GM21786 (cell line): ENCODE data around the gene BTBD6.
"Not testable (repeated sequence)": the region's sequence is repeated elsewhere in the genome, so short reads cannot be mapped to it uniquely, and the experiment has no call there.

Experiments
- ATAC-seq: cut with Tn5 transposase; IDR thresholded peaks from one replicate; pipeline ENCODE4 v1.9.1; 2021; ENCODE audit not compliant: unreplicated experiment

BTBD6 gene

GRCh38 chr14:105268736-105269354, 20.5 kb downstream of the BTBD6 start:
- ATAC-seq = no peak

DNA sequence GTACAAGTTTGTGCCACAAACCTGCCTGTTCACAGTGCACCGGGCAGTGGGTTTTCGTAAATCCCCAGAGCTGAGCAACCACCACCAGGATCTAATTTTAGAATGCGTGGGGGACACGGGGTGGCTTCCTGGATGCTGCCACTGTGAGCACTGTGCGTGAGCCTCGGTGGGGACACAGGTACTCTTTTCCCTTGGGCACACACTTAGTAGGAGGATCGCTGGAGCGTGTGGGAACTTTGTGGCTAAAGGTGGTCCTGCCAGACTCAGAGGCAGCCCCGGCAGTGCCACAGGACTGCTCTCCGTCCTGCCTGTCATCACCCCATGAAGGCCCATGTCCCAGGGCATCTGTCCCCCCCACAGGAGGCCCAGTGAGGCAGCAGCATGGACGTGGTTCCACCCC, 21.1 kb downstream of the BTBD6 start:
- ATAC-seq = no peak

DNA sequence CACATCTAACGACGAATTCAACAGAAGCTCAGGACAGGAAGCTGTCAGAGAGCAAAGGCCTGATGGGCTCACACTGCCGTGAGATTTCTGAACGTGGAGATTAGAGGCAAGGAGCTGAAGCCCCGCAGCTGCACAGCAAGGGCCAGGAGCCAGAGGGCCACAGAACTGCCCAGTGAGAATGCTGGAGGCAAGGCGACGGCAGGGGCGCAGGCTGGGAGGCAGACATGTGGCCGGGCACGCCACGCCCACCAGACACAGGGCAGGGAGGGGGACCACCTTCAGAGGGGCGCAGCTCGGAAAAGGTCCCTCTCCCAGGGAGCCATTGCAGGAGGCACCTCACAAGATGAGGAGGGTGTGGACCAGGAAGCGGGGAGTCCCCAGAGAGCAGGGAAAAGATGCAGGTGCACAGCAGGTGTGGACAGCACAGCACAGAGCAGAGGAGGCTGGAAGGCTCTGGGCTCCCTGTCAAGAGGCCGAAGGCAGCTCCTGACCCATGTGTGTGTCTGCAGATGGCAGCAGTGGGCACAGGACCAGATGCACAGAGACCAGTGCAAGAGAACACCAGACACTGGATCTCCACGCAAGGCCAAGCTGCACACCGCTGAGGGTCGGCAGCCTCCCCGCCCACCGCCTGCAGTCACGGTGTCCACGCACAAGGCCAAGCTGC, 23.0 kb downstream of the BTBD6 start:
- ATAC-seq = no peak

- ATAC-seq = no peak
Measured at GRCh38 chr14:105272623-105273022, 24.3 kb downstream of the BTBD6 start.

- no peak for ATAC-seq
Measured at GRCh38 chr14:105273062-105273461, 24.7 kb downstream of the BTBD6 start.

GRCh38 chr14:105274637-105275036, 26.3 kb downstream of the BTBD6 start:
- ATAC-seq = no peak

- no peak for ATAC-seq
Measured at GRCh38 chr14:105275267-105275946, 27.1 kb downstream of the BTBD6 start.

- not testable (repeated sequence) for ATAC-seq
Measured at GRCh38 chr14:105277448-105277847, 29.1 kb downstream of the BTBD6 start.

GRCh38 chr14:105279642-105280361, 31.5 kb downstream of the BTBD6 start:
- no peak for ATAC-seq

DNA sequence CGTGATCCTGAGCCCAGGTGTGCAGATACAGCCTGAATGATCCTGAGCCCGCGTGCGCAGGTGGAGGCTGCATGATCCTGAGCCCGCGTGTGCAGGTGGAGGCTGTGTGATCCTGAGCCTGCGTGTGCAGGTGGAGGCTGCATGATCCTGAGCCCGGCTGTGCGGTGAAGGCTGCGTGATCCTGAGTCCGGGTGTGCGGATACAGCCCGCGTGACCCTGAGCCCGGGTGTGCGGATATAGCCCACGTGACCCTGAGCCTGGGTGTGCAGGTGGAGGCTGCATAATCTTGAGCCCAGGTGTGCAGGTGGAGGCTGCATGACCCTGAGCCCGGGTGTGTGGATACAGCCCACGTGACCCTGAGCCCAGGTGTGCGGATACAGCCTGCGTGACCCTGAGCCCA, 32.2 kb downstream of the BTBD6 start:
- no peak for ATAC-seq

DNA sequence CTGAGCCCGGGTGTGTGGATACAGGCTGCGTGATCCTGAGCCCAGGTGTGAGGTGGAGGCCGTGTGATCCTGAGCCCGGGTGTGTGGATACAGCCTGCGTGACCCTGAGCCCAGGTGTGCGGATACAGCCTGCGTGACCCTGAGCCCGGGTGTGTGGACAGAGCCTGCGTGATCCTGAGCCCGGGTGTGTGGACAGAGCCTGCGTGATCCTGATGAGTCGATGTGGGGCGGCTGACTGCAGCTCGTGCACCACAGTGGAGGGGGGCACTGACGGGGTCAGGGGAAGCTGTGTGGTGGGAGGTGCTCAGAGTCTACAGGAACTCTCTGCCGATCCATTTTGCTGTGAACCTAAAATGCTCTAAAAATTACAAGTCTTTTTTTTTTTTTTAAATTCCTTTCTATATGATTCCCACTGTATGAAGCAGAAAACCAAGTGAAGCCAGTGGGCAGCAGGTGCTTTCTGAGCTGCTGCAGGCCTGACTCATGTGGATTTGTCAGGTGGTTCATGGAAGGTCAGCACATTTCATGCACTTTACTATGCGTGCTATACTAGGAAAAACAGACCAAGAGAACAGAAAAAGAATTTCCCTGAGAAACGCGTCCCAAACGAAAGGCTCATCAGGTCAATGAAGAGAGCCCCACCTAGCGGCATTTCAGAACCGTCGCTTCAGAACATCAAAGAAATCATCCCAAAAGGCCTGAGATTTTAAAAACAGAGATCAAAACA, 33.2 kb downstream of the BTBD6 start:
- no peak for ATAC-seq

DNA sequence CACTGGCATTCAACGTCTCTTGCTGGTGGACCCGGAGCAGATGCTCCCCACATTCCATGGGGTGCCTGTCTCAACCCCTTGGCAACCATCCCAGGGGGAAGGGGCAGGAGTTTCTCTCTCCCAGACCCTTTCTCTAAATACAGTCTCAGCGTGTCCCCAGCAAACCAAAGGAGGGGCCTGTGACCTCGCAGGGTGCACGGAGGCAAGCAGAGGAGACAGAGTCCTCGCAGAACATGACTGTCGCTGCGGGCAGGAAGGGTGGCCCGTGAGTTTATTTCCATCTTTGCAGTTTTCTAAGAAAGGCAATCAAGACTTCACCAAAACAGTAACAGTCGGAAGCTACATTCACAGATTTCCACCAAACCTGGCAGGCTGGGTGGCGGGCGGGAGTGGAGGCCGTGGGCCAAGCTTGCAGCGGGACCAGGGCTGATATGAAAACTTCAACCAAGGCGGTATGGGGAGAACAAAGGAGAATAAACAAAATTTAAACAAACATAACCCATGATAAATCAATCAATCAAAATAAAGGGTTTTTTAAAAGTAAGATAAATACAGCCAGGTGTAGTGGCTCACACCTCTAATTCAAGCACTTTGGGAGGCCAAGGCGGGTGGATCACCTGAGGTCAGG, 33.9 kb downstream of the BTBD6 start:
- no peak for ATAC-seq

DNA sequence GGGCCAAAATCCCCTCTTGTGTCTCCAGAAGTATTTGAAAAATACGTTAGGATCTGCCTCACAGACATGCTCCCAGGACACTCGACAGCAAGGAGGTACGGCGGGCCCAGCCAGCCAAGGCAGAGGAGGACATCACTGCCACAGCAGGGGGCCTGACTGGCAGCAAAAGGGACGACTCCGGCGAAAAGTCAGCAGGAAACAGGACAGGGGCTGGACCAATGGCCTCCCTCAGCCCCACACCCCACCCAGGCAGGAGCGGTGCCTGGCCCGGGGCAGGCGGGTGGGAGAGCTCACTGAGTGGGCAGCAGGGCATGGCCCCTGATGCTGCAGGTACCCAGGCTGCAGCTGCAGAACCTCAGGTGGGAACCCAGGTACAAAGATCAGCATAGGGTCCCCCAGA, 34.7 kb downstream of the BTBD6 start:
- ATAC-seq = no peak

DNA sequence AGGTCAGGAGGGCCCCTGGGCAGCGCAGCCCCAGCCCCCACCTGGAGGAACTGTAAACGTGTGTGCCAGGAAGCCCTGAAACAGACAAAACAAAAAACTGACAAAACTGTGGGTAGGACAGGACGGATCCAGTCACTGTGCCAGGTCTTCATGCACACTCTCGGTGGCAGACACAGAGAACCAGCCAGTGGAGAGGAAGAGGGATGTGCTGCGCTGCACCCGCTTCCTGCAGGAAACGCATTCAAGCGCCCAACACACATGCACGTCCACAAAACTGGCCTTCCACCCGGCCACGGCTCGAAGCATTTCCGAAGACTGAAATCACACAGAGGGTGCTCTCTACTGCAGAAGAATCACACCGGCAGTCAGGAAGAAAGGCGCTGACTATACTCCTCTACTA, 35.6 kb downstream of the BTBD6 start:
- ATAC-seq = no peak

GRCh38 chr14:105285174-105285573, 36.8 kb downstream of the BTBD6 start:
- ATAC-seq = no peak

GRCh38 chr14:105286759-105287144, 38.4 kb downstream of the BTBD6 start:
- ATAC-seq = no peak

DNA sequence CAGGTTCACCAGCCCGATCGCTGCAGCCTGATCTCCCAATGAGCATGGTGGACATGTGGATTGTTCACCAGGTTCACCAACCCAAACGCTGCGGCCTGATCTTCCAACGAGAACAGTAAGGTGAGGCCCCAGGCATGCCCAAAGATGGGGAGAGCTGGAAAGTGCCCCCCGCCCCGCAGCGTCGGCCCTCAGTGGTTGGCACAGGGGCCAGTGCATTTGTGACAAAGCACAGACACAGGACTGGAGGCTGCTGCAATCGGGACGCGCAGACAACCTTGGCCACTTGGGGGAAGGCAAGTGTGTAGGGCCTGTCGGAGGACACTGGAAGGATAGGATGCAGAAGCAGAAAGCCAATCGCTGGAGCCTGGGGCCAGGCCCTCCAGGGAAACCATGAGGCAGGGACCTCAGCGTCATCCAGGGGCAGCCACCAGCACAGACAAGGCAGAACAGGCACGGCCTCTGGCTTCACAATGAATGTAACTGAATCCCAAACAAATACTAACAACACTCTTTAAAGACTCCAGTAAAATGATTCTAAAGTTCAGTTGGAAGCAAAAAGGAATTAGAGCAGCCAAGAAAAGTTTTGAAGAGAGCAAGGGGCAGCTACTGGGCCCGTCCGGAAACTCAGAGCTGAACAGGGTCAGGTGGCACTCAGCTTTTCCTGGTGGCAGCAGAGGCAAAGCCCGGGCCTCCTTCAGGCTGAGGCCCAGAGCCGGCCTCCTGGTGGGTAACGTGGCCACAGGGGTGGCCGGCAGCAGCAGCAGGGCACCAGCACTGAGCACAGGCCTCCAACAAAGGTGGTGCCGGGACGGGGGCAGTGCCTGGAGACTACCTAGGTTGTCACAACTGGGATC, 39.1 kb downstream of the BTBD6 start:
- ATAC-seq = no peak

DNA sequence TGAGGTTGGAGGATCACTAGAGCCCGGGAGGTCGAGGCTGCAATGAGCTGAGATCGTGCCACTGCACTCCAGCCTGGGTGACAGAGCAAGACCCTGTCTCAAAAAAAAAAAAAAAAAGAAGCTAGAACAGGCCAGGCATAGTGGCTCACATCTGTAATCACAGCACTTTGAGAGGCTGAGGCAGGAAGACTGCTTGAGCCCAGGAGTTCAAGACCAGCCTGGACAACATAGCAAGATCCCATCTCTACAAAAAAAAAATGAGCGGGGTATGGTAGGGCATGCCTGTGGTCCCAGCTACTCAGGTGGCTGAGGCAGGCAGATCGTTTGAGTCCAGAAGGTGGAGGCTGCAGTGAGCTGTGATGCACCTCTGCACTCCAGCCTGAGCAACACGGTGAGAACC, 40.6 kb downstream of the BTBD6 start:
- not testable (repeated sequence) for ATAC-seq

GRCh38 chr14:105290621-105291346, 42.5 kb downstream of the BTBD6 start:
- no peak for ATAC-seq
